Stromal cell of bone marrow (primary cell): ENCODE data around the gene STRADA.

Experiments used
- DNase-seq: peaks from one replicate; pipeline ENCODE4 v3.0.0-alpha.2; 2012; ENCODE audit warnings: low read depth

STRADA gene

GRCh38 chr17:63741408-63742173, at the start of gene STRADA:
TSS of gene STRADA (minus strand) at chr17:63741799. CDS start at chr17:63728369, 13,430 bp downstream.
- peak; percentile 93 for DNase-seq

- DNase-seq: no peak
These were observed 48.5 kb upstream of the STRADA start for GRCh38 chr17:63790057-63790456.

GRCh38 chr17:63786971-63787711, 45.5 kb upstream of the STRADA start:
- no peak for DNase-seq

GRCh38 chr17:63786117-63786516, 44.5 kb upstream of the STRADA start:
- no peak for DNase-seq

- peak; percentile 22 for DNase-seq
These were observed 44.0 kb upstream of the STRADA start for GRCh38 chr17:63785556-63785955.

- DNase-seq: no peak
These were observed 41.9 kb upstream of the STRADA start for GRCh38 chr17:63783522-63783921.

- no peak for DNase-seq
These were observed 39.3 kb upstream of the STRADA start for GRCh38 chr17:63780928-63781327.

- no peak for DNase-seq
These were observed 38.9 kb upstream of the STRADA start for GRCh38 chr17:63780507-63780906.

GRCh38 chr17:63775420-63775819, 33.8 kb upstream of the STRADA start:
- no peak for DNase-seq

GRCh38 chr17:63774969-63775265, 33.3 kb upstream of the STRADA start:
- DNase-seq: no peak

GRCh38 chr17:63774141-63774968, 32.8 kb upstream of the STRADA start, which contains the start of gene DDX42:
TSS of gene DDX42 (plus strand) at chr17:63774170. CDS start at chr17:63787050, 12,880 bp downstream.
- DNase-seq: peak; percentile 32

GRCh38 chr17:63773272-63774140, 31.9 kb upstream of the STRADA start, which contains the start of gene CCDC47:
TSS of gene CCDC47 (minus strand) at chr17:63773597. CDS start at chr17:63766175, 7,422 bp downstream.
- DNase-seq: peak; percentile 99

GRCh38 chr17:63772801-63773271, 31.2 kb upstream of the STRADA start:
- peak; percentile 12 for DNase-seq

GRCh38 chr17:63768433-63768832, 26.8 kb upstream of the STRADA start:
- no peak for DNase-seq

GRCh38 chr17:63766754-63767153, 25.2 kb upstream of the STRADA start:
- DNase-seq: no peak

- DNase-seq: no peak
These were observed 23.1 kb upstream of the STRADA start for GRCh38 chr17:63764716-63765115.

- no peak for DNase-seq
These were observed 20.8 kb upstream of the STRADA start for GRCh38 chr17:63762161-63763078.

GRCh38 chr17:63760771-63761539, 19.4 kb upstream of the STRADA start:
- no peak for DNase-seq

- no peak for DNase-seq
These were observed 16.8 kb upstream of the STRADA start for GRCh38 chr17:63758428-63758827.
